ENCODE data around the gene HLA-B. TPM values are rescaled to one million over a fixed set of nuclear protein-coding genes. Genes with fewer than 3 reads are reported as not detected.
"Not testable (repeated sequence)": the region's sequence is repeated elsewhere in the genome, so short reads cannot be mapped to it uniquely, and the experiment has no call there.

HLA-B gene
- total and polyA plus RNA-seq, 4 donors = 341 to 864 (median 417) TPM

DNA sequence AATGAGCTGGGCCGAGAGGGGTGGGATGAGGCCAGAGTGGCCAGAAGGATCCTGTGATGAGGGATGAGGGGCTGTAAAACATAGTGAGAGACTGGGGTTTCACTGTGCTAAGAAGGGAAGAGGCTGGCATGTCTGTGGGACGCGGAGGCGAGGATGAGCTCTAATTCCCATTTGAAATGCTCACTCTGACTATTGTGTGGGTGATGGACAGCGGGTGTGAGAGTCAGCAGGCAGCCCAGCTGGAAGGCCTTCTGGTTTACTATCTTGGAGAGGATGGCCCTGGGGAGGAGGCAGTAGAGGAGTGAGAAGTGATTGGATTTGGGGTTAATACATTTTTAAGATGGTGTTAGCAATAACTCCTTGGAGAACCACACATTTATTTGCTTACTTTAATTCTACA lies 37.0 kb upstream of the HLA-B start:
- peaks cover 0 to 8% (median 6%) of the 10 kb centered on the region in 4 donors for H3K4me1 ChIP-seq (ENCODE audit: control insufficient read depth in 4 of 4, insufficient read depth in 4 of 4, low read length in 3 of 4)
- H3K4me3 ChIP-seq (ENCODE audit: low read depth in 1 of 3, low read length in 3 of 3) = no peak overlapping the region
- WGBS = 74% methylated on average over 5 of the region's 5 CpGs
- no peak overlapping the region for H3K27ac ChIP-seq (ENCODE audit: low read depth in 1 of 2, low read length in 2 of 2)
- TF ChIP-seq HNF4A (conservative IDR thresholded peaks at IDR 0.05) (no peak), NR2F2 (IDR thresholded peaks at IDR 0.05) (no peak), GABPA (IDR thresholded peaks at IDR 0.05 in 1 of 2, conservative IDR thresholded peaks at IDR 0.05 in 1 of 2) (no peak), FOXA1 (IDR thresholded peaks at IDR 0.05) (no peak), TAF1 (conservative IDR thresholded peaks at IDR 0.05) (no peak), EGR1 (IDR thresholded peaks at IDR 0.05; ENCODE audit: low read depth in 2 of 2) (no peak), JUND (IDR thresholded peaks at IDR 0.05) (no peak), RXRA (IDR thresholded peaks at IDR 0.05) (no peak), RAD21 (IDR thresholded peaks at IDR 0.05) (no peak), HNF4G (IDR thresholded peaks at IDR 0.05) (no peak), FOXA2 (IDR thresholded peaks at IDR 0.05) (no peak), SP1 (IDR thresholded peaks at IDR 0.05) (no peak)
- TF ChIP-seq, protein P1, sequence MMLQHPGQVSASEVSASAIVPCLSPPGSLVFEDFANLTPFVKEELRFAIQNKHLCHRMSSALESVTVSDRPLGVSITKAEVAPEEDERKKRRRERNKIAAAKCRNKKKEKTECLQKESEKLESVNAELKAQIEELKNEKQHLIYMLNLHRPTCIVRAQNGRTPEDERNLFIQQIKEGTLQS (IDR thresholded peaks at IDR 0.05) = no peak
- TF ChIP-seq, protein P2, sequence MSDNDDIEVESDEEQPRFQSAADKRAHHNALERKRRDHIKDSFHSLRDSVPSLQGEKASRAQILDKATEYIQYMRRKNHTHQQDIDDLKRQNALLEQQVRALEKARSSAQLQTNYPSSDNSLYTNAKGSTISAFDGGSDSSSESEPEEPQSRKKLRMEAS (IDR thresholded peaks at IDR 0.05) = no peak
- TF ChIP-seq, protein P3, sequence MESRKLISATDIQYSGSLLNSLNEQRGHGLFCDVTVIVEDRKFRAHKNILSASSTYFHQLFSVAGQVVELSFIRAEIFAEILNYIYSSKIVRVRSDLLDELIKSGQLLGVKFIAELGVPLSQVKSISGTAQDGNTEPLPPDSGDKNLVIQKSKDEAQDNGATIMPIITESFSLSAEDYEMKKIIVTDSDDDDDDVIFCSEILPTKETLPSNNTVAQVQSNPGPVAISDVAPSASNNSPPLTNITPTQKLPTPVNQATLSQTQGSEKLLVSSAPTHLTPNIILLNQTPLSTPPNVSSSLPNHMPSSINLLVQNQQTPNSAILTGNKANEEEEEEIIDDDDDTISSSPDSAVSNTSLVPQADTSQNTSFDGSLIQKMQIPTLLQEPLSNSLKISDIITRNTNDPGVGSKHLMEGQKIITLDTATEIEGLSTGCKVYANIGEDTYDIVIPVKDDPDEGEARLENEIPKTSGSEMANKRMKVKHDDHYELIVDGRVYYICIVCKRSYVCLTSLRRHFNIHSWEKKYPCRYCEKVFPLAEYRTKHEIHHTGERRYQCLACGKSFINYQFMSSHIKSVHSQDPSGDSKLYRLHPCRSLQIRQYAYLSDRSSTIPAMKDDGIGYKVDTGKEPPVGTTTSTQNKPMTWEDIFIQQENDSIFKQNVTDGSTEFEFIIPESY (IDR thresholded peaks at IDR 0.05) = no peak
- TF ChIP-seq, protein P4, sequence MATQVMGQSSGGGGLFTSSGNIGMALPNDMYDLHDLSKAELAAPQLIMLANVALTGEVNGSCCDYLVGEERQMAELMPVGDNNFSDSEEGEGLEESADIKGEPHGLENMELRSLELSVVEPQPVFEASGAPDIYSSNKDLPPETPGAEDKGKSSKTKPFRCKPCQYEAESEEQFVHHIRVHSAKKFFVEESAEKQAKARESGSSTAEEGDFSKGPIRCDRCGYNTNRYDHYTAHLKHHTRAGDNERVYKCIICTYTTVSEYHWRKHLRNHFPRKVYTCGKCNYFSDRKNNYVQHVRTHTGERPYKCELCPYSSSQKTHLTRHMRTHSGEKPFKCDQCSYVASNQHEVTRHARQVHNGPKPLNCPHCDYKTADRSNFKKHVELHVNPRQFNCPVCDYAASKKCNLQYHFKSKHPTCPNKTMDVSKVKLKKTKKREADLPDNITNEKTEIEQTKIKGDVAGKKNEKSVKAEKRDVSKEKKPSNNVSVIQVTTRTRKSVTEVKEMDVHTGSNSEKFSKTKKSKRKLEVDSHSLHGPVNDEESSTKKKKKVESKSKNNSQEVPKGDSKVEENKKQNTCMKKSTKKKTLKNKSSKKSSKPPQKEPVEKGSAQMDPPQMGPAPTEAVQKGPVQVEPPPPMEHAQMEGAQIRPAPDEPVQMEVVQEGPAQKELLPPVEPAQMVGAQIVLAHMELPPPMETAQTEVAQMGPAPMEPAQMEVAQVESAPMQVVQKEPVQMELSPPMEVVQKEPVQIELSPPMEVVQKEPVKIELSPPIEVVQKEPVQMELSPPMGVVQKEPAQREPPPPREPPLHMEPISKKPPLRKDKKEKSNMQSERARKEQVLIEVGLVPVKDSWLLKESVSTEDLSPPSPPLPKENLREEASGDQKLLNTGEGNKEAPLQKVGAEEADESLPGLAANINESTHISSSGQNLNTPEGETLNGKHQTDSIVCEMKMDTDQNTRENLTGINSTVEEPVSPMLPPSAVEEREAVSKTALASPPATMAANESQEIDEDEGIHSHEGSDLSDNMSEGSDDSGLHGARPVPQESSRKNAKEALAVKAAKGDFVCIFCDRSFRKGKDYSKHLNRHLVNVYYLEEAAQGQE (IDR thresholded peaks at IDR 0.05) = no peak
- TF ChIP-seq, protein P5, sequence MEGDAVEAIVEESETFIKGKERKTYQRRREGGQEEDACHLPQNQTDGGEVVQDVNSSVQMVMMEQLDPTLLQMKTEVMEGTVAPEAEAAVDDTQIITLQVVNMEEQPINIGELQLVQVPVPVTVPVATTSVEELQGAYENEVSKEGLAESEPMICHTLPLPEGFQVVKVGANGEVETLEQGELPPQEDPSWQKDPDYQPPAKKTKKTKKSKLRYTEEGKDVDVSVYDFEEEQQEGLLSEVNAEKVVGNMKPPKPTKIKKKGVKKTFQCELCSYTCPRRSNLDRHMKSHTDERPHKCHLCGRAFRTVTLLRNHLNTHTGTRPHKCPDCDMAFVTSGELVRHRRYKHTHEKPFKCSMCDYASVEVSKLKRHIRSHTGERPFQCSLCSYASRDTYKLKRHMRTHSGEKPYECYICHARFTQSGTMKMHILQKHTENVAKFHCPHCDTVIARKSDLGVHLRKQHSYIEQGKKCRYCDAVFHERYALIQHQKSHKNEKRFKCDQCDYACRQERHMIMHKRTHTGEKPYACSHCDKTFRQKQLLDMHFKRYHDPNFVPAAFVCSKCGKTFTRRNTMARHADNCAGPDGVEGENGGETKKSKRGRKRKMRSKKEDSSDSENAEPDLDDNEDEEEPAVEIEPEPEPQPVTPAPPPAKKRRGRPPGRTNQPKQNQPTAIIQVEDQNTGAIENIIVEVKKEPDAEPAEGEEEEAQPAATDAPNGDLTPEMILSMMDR (IDR thresholded peaks at IDR 0.05; ENCODE audit: low read depth, low read length, missing input control) = no peak
- no peak overlapping the region for H3K9ac ChIP-seq (ENCODE audit: low read depth in 1 of 2, low read length in 2 of 2)
- H3K27me3 ChIP-seq (ENCODE audit: control insufficient read depth in 4 of 4, insufficient read depth in 4 of 4, low read length in 3 of 4) = no peaks in the 10 kb centered on the region
- H3K36me3 ChIP-seq (ENCODE audit: control insufficient read depth in 4 of 4, insufficient read depth in 3 of 4, low read depth in 1 of 4, low read length in 3 of 4) = peaks cover 0 to 4% (median 0%) of the 10 kb centered on the region in 4 donors
- no peaks in the 10 kb centered on the region for H3K9me3 ChIP-seq (ENCODE audit: control insufficient read depth in 4 of 4, low read length in 3 of 4)
- no peak for DNase-seq (ENCODE audit: low spot score)

DNA sequence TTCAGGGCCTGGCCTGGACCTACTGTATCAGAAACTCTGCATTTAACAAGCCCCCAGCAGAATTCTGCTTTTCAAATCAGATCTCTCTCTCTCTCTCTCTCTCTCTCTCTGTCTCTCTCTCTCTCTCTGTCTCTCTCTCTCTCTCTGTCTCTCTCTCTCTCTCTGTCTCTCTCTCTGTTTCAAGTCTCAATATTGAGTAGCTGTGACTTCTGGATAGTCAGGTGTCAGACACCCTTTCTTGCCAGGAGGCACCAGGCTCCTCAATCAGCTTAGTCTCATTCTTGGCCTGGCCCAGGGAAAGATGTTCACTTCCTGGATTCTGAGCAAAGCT lies 32.8 kb upstream of the HLA-B start:
- not testable (repeated sequence) for DNase-seq (ENCODE audit: low spot score); H3K9me3 ChIP-seq (ENCODE audit: control insufficient read depth in 4 of 4, low read length in 3 of 4); H3K27me3 ChIP-seq (ENCODE audit: control insufficient read depth in 4 of 4, insufficient read depth in 4 of 4, low read length in 3 of 4); H3K9ac ChIP-seq (ENCODE audit: low read depth in 1 of 2, low read length in 2 of 2); H3K4me1 ChIP-seq (ENCODE audit: control insufficient read depth in 4 of 4, insufficient read depth in 4 of 4, low read length in 3 of 4); H3K27ac ChIP-seq (ENCODE audit: low read depth in 1 of 2, low read length in 2 of 2); H3K36me3 ChIP-seq (ENCODE audit: control insufficient read depth in 4 of 4, insufficient read depth in 3 of 4, low read depth in 1 of 4, low read length in 3 of 4); H3K4me3 ChIP-seq (ENCODE audit: low read depth in 1 of 3, low read length in 3 of 3)

DNA sequence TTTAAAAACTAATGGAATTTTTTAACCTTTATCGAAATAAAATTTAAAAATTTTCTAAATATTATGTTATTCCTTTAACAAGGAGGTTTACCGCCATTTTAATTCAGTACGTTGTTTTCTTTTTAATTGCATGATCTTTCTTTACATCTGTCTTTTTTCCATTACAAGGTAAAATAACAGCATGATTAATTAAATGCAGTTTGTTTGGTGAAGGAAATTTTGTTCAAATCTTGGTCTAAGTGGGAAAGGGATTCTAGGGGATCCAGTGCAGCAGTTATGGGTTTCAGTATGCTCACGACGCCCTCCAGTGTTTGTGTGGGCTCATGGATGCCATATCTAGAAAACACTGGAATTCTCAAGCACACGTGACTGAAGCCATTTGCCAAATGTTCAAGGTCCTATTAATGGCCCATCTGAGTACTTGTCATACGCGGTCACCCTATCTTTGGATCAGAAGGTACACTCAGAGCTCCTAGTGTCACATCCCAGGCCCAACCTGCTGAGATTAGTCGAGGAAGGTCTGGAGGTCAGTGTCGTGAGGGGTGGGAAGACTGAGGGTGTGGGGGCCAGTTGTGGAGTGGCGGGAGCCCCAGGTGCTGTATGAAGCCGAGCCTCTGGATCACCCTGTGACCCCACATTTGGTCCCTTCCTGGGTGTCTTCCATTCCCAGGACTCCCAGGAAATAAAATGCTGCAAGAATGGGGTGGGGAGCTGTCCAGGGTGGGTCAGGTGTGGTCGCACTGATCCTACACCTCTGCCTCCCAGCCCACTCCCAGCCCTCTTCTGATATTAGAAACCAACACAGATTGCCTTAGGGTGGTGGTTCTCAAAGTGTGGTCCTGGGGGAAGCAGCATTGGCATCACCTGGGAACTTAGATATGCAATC lies 32.2 kb upstream of the HLA-B start:
- H3K4me1 ChIP-seq (ENCODE audit: control insufficient read depth in 4 of 4, insufficient read depth in 4 of 4, low read length in 3 of 4); H3K36me3 ChIP-seq (ENCODE audit: control insufficient read depth in 4 of 4, insufficient read depth in 3 of 4, low read depth in 1 of 4, low read length in 3 of 4); H3K4me3 ChIP-seq (ENCODE audit: low read depth in 1 of 3, low read length in 3 of 3); H3K9ac ChIP-seq (ENCODE audit: low read depth in 1 of 2, low read length in 2 of 2); H3K9me3 ChIP-seq (ENCODE audit: control insufficient read depth in 4 of 4, low read length in 3 of 4); H3K27me3 ChIP-seq (ENCODE audit: control insufficient read depth in 4 of 4, insufficient read depth in 4 of 4, low read length in 3 of 4); DNase-seq (ENCODE audit: low spot score); H3K27ac ChIP-seq (ENCODE audit: low read depth in 1 of 2, low read length in 2 of 2): not testable (repeated sequence)
- 49% methylated on average over 4 of the region's 13 CpGs for WGBS

Measured in liver (tissue), 9 donors.